Epidermal melanocyte (primary cell): ENCODE measurements around the gene SH3BP2.

ENCODE experiments used
- DNase-seq: peaks from one replicate; pipeline ENCODE4 v3.0.0; 2011; ENCODE audit warnings: low spot score; ENCODE audit not compliant: insufficient read length

Gene SH3BP2

GRCh38 chr4:2802618-2803531, 10.0 kb downstream of the SH3BP2 start:
- no peak for DNase-seq

GRCh38 chr4:2803624-2804448, 11.0 kb downstream of the SH3BP2 start:
- no peak for DNase-seq

- DNase-seq = no peak
These were observed 11.6 kb downstream of the SH3BP2 start for GRCh38 chr4:2804449-2804972.

- no peak for DNase-seq
These were observed 12.2 kb downstream of the SH3BP2 start for GRCh38 chr4:2804973-2805501.

GRCh38 chr4:2805712-2806389, 13.0 kb downstream of the SH3BP2 start:
- DNase-seq = no peak

GRCh38 chr4:2806390-2807355, 13.8 kb downstream of the SH3BP2 start:
- no peak for DNase-seq

- no peak for DNase-seq
These were observed 14.7 kb downstream of the SH3BP2 start for GRCh38 chr4:2807571-2807970.

- DNase-seq = no peak
These were observed 15.1 kb downstream of the SH3BP2 start for GRCh38 chr4:2808001-2808400.

GRCh38 chr4:2809610-2810180, 16.8 kb downstream of the SH3BP2 start:
- DNase-seq = no peak

GRCh38 chr4:2810388-2810787, 17.5 kb downstream of the SH3BP2 start:
- DNase-seq = no peak

- peak; percentile 90 for DNase-seq
These were observed 19.1 kb downstream of the SH3BP2 start for GRCh38 chr4:2811830-2812611.

GRCh38 chr4:2812612-2813354, 19.9 kb downstream of the SH3BP2 start:
- peak; percentile 44 for DNase-seq

- no peak for DNase-seq
These were observed 20.8 kb downstream of the SH3BP2 start for GRCh38 chr4:2813446-2814405.

GRCh38 chr4:2814627-2815270, 21.9 kb downstream of the SH3BP2 start:
- DNase-seq = no peak

GRCh38 chr4:2816401-2816954, 23.6 kb downstream of the SH3BP2 start:
- DNase-seq = no peak

- DNase-seq = no peak
These were observed 24.3 kb downstream of the SH3BP2 start for GRCh38 chr4:2817137-2817536.
